Karpas-422 (cell line): ENCODE measurements around the gene ANKRD1. TPM values are rescaled to one million over a fixed set of nuclear protein-coding genes. Genes with fewer than 3 reads are reported as not detected.
A peak's percentile ranks its signal among the peaks of the same experiment; 100 is the strongest.
"Not testable (repeated sequence)": the region's sequence is repeated elsewhere in the genome, so short reads cannot be mapped to it uniquely, and the experiment has no call there.

Experiments used
- DNase-seq: peaks from one replicate; pipeline ENCODE4 v3.0.0-alpha.2; 2015
- H2AFZ ChIP-seq: fragments of 200-600 bp; sonication (generic); 2 replicates; pipeline ENCODE4 v1.6.1; 2014; ENCODE audit warnings: antibody characterized with exemption, low read length, mixed read lengths
- H3K27ac ChIP-seq: fragments of 200-600 bp; sonication (generic); 2 replicates; pipeline ENCODE4 v1.5.1; 2014; ENCODE audit warnings: mild to moderate bottlenecking, low read length, moderate library complexity
- H3K27me3 ChIP-seq: fragments of 200-600 bp; sonication (generic); 2 replicates; pipeline ENCODE4 v1.6.1; 2014; ENCODE audit warnings: low read length, mixed read lengths
- H3K36me3 ChIP-seq: fragments of 200-600 bp; sonication (generic); 2 replicates; pipeline ENCODE4 v1.6.1; 2014; ENCODE audit warnings: low read length, mixed read lengths; ENCODE audit not compliant: insufficient read depth
- H3K4me1 ChIP-seq: fragments of 200-600 bp; sonication (generic); 2 replicates; pipeline ENCODE4 v1.6.1; 2014; ENCODE audit warnings: mild to moderate bottlenecking, low read length, mixed read lengths
- H3K4me2 ChIP-seq: fragments of 200-600 bp; sonication (generic); 2 replicates; pipeline ENCODE4 v1.6.1; 2014; ENCODE audit warnings: low read length, low read depth, mild to moderate bottlenecking; ENCODE audit not compliant: poor library complexity, severe bottlenecking
- H3K4me3 ChIP-seq: fragments of 200-600 bp; sonication (generic); 2 replicates; pipeline ENCODE4 v1.5.1; 2014; ENCODE audit warnings: mild to moderate bottlenecking, antibody characterized with exemption, low read length, mixed read lengths
- H3K79me2 ChIP-seq: fragments of 200-600 bp; sonication (generic); 2 replicates; pipeline ENCODE4 v1.6.1; 2014; ENCODE audit warnings: mild to moderate bottlenecking, low read length, mixed read lengths
- H3K9ac ChIP-seq: fragments of 200-600 bp; sonication (generic); 2 replicates; pipeline ENCODE4 v1.6.0; 2014; ENCODE audit warnings: low read length
- H3K9me2 ChIP-seq: fragments of 200-600 bp; sonication (generic), shearing (Covaris generic); replicated peaks from 2 replicates; pipeline ENCODE4 v1.6.0; 2014; ENCODE audit warnings: mild to moderate bottlenecking, low read length, moderate library complexity; ENCODE audit not compliant: insufficient read depth
- H3K9me3 ChIP-seq: fragments of 300-700, 200-600 bp; sonication (generic); 2 replicates; pipeline ENCODE4 v1.6.1; 2014; ENCODE audit warnings: low read length, mixed read lengths
- H4K20me1 ChIP-seq: fragments of 200-600 bp; sonication (generic); 2 replicates; pipeline ENCODE4 v1.6.1; 2014; ENCODE audit warnings: mild to moderate bottlenecking, antibody characterized with exemption, low read length, low read depth; ENCODE audit not compliant: insufficient read depth
- total RNA-seq: library from RNA; depleted of rRNA; stranded (reverse); fragments of >200 nt; shearing (Covaris generic); gene quantifications from 2 replicates; pipeline ENCODE4 v1.2.3, GENCODE V29; 2014; ENCODE audit warnings: low replicate concordance

The ANKRD1 gene
- total RNA-seq, 1 experiment from 2014 or later, result not detected

- no peak overlapping the region for H3K4me2 ChIP-seq
- H3K9ac ChIP-seq, result no peak overlapping the region
- H3K9me2 ChIP-seq, result no peaks in the 10 kb centered on the region
- no peaks in the 10 kb centered on the region for H3K27me3 ChIP-seq
- H3K4me1 ChIP-seq, result no peaks in the 10 kb centered on the region
- no peaks in the 10 kb centered on the region for H4K20me1 ChIP-seq
- no peak overlapping the region for H3K27ac ChIP-seq
- H3K36me3 ChIP-seq, result 0 out of 2 replicates have a peak, but pooled peaks cover 5% of the 10 kb centered on the region
- no peak for DNase-seq
- H3K4me3 ChIP-seq, result no peak overlapping the region
- H3K79me2 ChIP-seq, result no peaks in the 10 kb centered on the region
- no peaks in the 10 kb centered on the region for H3K9me3 ChIP-seq
- no peak overlapping the region for H2AFZ ChIP-seq
Observed at GRCh38 chr10:90887555-90887954, 33.3 kb downstream of the ANKRD1 start.

DNA sequence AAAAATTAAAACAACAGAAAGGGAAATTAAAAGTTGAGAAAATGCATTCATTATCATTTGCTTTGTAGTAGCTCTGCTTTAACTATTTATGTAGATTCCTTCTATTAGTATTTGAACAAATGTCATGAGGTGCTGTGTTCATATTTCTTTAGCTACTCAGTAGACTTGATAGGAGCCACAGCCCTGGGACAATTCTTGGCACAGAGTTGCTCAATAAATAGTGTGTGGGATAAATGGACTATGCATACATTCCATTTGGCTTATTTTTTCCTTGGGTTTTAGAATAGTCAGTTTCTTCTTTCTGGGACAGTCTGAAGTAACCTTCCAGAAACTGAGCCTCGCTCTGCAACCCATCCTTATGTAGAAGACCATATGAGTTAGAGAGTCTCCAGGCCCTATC lies 35.7 kb downstream of the ANKRD1 start:
- no peak overlapping the region for H3K4me2 ChIP-seq
- H3K9me2 ChIP-seq, result no peaks in the 10 kb centered on the region
- H3K27me3 ChIP-seq, result no peaks in the 10 kb centered on the region
- no peaks in the 10 kb centered on the region for H3K9me3 ChIP-seq
- H3K4me3 ChIP-seq, result no peak overlapping the region
- no peaks in the 10 kb centered on the region for H3K4me1 ChIP-seq
- H2AFZ ChIP-seq, result no peak overlapping the region
- no peak for DNase-seq
- H3K36me3 ChIP-seq, result peaks cover 8% of the 10 kb centered on the region; the same call in 1 of the 2 replicates
- H3K9ac ChIP-seq, result no peak overlapping the region
- H4K20me1 ChIP-seq, result no peaks in the 10 kb centered on the region
- H3K79me2 ChIP-seq, result no peaks in the 10 kb centered on the region
- H3K27ac ChIP-seq, result no peak overlapping the region

DNA sequence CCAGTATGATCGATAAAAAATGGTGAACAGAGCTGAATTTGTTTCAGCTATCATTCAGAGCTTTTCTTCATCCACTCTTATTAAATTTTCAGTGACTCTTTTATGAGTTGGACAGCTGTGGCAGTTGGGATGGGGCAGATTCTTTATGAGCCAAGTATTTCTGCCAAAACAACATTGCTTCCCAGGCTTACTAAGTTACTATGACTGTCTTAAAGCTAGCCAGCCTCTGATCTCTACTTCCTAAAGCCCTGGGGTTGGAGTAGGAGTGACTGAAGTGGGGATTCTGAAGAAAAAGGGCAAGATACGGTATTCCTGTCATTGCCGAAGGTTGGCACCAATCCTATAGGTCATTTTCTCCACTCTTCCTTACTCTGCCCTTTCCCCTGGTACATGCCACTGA lies 36.5 kb downstream of the ANKRD1 start:
- Histone ChIP-seq H3K27ac (no peak overlapping the region), H3K9me3 (no peaks in the 10 kb centered on the region), H4K20me1 (no peaks in the 10 kb centered on the region), H3K9me2 (no peaks in the 10 kb centered on the region), H2AFZ (no peak overlapping the region), H3K27me3 (no peaks in the 10 kb centered on the region), H3K4me1 (no peaks in the 10 kb centered on the region), H3K4me3 (no peak overlapping the region), H3K4me2 (no peak overlapping the region), H3K79me2 (no peaks in the 10 kb centered on the region), H3K9ac (no peak overlapping the region), H3K36me3 (peaks cover 8% of the 10 kb centered on the region; the same call in 1 of the 2 replicates)
- DNase-seq, result no peak

- H4K20me1 ChIP-seq, H3K4me1 ChIP-seq, H3K79me2 ChIP-seq, H3K9ac ChIP-seq, H3K36me3 ChIP-seq, H3K4me3 ChIP-seq, H2AFZ ChIP-seq, H3K4me2 ChIP-seq, H3K9me3 ChIP-seq, H3K27ac ChIP-seq, H3K27me3 ChIP-seq, H3K9me2 ChIP-seq: not testable (repeated sequence)
- peak; percentile 68 for DNase-seq
Observed at GRCh38 chr10:90880059-90880719, 40.7 kb downstream of the ANKRD1 start.

- Histone ChIP-seq H3K4me3 (no peak overlapping the region), H3K9me2 (no peaks in the 10 kb centered on the region), H4K20me1 (no peaks in the 10 kb centered on the region), H3K9me3 (no peaks in the 10 kb centered on the region), H3K27ac (no peak overlapping the region), H3K27me3 (no peaks in the 10 kb centered on the region), H3K9ac (no peak overlapping the region), H3K4me1 (peaks cover 2% of the 10 kb centered on the region; the same call in 1 of the 2 replicates), H3K79me2 (peaks cover 14% of the 10 kb centered on the region), H3K4me2 (no peak overlapping the region), H3K36me3 (peaks cover 4% of the 10 kb centered on the region; the same call in 1 of the 2 replicates), H2AFZ (no peak overlapping the region)
- no peak for DNase-seq
Observed at GRCh38 chr10:90879062-90879461, 41.8 kb downstream of the ANKRD1 start.

DNA sequence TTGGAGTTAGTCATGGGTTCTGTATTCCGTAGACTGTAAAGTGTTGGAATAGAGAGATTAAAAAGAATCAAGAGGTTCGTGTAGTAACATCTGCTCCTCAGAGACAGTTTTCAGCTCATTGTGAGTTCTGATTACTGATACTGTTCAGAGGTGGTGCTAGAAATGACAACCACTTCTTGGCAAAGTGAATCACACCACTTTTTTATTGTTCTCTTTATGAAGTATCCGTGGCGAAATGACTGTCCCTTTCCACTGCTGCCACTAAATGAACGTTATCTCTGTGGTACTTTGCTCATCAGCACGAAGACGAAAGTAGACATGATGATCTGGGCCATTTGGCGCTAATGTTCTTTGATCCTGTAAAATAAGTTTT lies 48.3 kb downstream of the ANKRD1 start:
- no peak for DNase-seq
- H3K79me2 ChIP-seq, result peaks cover 36% of the 10 kb centered on the region
- peak overlapping the region; percentile 87 for H3K9ac ChIP-seq
- peak overlapping the region; percentile 75 for H3K4me2 ChIP-seq
- no peaks in the 10 kb centered on the region for H3K9me2 ChIP-seq
- no peaks in the 10 kb centered on the region for H3K27me3 ChIP-seq
- H2AFZ ChIP-seq, result no peak overlapping the region
- no peaks in the 10 kb centered on the region for H4K20me1 ChIP-seq
- peaks cover 24% of the 10 kb centered on the region for H3K4me1 ChIP-seq
- no peak overlapping the region for H3K27ac ChIP-seq
- H3K4me3 ChIP-seq, result peak overlapping the region; percentile 91
- no peaks in the 10 kb centered on the region for H3K9me3 ChIP-seq
- no peaks in the 10 kb centered on the region; the same call in 1 of the 2 replicates for H3K36me3 ChIP-seq

- no peaks in the 10 kb centered on the region; the same call in 1 of the 2 replicates for H3K36me3 ChIP-seq
- H3K4me3 ChIP-seq, result peak within 1 kb of the TSS; percentile 91
- no peaks in the 10 kb centered on the region for H3K9me3 ChIP-seq
- H2AFZ ChIP-seq, result peak within 1 kb of the TSS; percentile 95
- no peaks in the 10 kb centered on the region for H3K9me2 ChIP-seq
- peak within 1 kb of the TSS; percentile 75 for H3K4me2 ChIP-seq
- H4K20me1 ChIP-seq, result no peaks in the 10 kb centered on the region
- H3K79me2 ChIP-seq, result peaks cover 36% of the 10 kb centered on the region
- no peaks in the 10 kb centered on the region for H3K27me3 ChIP-seq
- DNase-seq, result peak; percentile 86
- H3K4me1 ChIP-seq, result peaks cover 24% of the 10 kb centered on the region
- no peak within 1 kb of the TSS for H3K27ac ChIP-seq
- peak within 1 kb of the TSS; percentile 87 for H3K9ac ChIP-seq
Observed at GRCh38 chr10:90871766-90872647, 48.9 kb downstream of the ANKRD1 start, which contains the start of gene RPP30. Gene RPP30 (plus strand): TSS chr10:90871974. CDS start chr10:90871987, 13 bp downstream.

DNA sequence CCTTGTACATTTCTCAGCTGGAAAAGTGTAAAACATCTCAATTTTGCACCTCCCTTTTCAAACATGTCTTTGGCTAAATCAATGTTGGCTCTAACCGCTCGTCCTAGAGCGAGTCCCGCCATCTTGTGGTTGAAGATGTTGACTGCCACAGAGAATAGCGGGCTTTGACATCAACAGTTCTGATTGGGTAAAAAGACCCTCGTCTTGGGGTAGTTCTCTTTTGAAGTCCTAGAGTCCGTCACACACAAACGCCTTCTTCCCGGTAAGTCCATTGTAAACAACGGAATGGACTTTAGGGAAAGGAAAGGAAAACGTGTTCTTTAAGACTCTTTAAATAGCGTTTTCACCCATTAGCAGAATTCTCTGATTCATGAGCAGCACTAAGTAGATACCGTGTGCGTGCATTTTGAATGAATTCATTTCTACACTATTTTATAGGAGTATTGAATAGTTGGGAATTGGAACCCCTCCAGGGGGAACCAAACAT lies 49.6 kb downstream of the ANKRD1 start:
- Histone ChIP-seq H4K20me1 (no peaks in the 10 kb centered on the region), H3K4me1 (peaks cover 24% of the 10 kb centered on the region), H3K9ac (peak overlapping the region; percentile 87), H2AFZ (peak overlapping the region; percentile 95), H3K27ac (no peak overlapping the region), H3K36me3 (no peaks in the 10 kb centered on the region; the same call in 1 of the 2 replicates), H3K4me2 (peak overlapping the region; percentile 75), H3K9me3 (no peaks in the 10 kb centered on the region), H3K4me3 (peak overlapping the region; percentile 91), H3K79me2 (peaks cover 36% of the 10 kb centered on the region), H3K27me3 (no peaks in the 10 kb centered on the region), H3K9me2 (no peaks in the 10 kb centered on the region)
- peak; percentile 73 for DNase-seq
